ENCODE data around the gene PDE3A. TPM values are rescaled to one million over a fixed set of nuclear protein-coding genes. Genes with fewer than 3 reads are reported as not detected.
A peak's percentile ranks its signal among the peaks of the same experiment; 100 is the strongest.

PDE3A gene
- total RNA-seq, 6 experiments from 2014 or later: 0.79 to 2.4 (median 1.3) TPM

DNA sequence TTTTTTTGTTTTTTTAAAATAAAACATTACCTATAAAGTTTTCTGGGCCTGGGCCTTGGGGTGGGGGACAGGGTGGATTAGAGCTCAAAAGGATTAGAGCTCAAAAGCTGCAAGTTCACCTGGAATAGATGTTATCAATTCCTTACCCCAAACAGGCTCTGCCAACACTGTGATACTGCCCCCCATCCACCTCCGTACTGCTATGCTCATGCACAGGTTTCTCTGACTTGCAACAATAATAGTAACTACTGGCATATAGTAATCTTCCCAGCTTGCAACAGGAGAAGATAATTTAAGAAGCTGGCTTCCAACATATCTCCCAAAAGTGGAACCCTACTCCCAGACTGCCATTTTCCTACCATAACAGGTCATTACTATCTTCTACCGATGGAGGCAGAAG, 275.5 kb downstream of the PDE3A start:
- WGBS (ENCODE audit: insufficient coverage, low coverage, low lambda C conversion rate, missing lambda C conversion rate): 100% methylated on average over 2 of the region's 2 CpGs
- H3K27ac ChIP-seq: no peak overlapping the region
- intact Hi-C loops (cut with DNase I): no loop called here
- H3K27me3 ChIP-seq: no peaks in the 10 kb centered on the region
- no peaks in the 10 kb centered on the region for H3K9me3 ChIP-seq
- ATAC-seq (no peak), DNase-seq (no peak)
- no peaks in the 10 kb centered on the region for H3K4me1 ChIP-seq
- TF ChIP-seq, protein P1, sequence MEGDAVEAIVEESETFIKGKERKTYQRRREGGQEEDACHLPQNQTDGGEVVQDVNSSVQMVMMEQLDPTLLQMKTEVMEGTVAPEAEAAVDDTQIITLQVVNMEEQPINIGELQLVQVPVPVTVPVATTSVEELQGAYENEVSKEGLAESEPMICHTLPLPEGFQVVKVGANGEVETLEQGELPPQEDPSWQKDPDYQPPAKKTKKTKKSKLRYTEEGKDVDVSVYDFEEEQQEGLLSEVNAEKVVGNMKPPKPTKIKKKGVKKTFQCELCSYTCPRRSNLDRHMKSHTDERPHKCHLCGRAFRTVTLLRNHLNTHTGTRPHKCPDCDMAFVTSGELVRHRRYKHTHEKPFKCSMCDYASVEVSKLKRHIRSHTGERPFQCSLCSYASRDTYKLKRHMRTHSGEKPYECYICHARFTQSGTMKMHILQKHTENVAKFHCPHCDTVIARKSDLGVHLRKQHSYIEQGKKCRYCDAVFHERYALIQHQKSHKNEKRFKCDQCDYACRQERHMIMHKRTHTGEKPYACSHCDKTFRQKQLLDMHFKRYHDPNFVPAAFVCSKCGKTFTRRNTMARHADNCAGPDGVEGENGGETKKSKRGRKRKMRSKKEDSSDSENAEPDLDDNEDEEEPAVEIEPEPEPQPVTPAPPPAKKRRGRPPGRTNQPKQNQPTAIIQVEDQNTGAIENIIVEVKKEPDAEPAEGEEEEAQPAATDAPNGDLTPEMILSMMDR (IDR thresholded peaks at IDR 0.05): no peak
- TF ChIP-seq POLR2A (IDR thresholded peaks at IDR 0.05): no peak
- no peak overlapping the region for H3K4me3 ChIP-seq
- no peaks in the 10 kb centered on the region for H3K36me3 ChIP-seq

DNA sequence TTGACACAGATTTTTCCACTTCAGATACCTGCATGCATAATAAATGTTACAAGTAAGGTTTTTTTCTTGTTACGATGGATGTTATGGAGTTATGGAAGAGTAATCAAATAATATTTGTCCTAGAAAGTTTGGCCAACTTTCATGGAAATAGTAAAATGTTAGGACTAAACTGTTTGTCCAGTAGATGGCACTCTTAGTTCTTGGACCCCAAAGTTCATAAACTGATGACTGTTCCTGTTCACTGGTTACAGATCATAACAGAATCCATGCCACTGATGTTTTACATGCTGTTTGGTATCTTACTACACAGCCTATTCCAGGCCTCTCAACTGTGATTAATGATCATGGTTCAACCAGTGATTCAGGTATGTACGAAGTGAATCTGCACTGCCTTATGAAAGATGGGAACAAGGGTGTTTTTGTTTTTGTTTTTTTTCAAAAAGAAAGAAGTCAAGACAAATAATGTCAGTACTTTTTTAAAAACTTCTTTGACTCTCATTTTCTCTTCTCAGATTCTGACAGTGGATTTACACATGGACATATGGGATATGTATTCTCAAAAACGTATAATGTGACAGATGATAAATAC, 278.0 kb downstream of the PDE3A start:
- Histone ChIP-seq H3K4me1 (no peaks in the 10 kb centered on the region), H3K27ac (no peak overlapping the region), H3K27me3 (no peaks in the 10 kb centered on the region), H3K9me3 (no peaks in the 10 kb centered on the region), H3K36me3 (no peaks in the 10 kb centered on the region), H3K4me3 (no peak overlapping the region)
- 52% methylated on average over 3 of the region's 3 CpGs for WGBS (ENCODE audit: insufficient coverage, low coverage, low lambda C conversion rate, missing lambda C conversion rate)
- DNase-seq (no peak), ATAC-seq (peak; percentile 84 to 89 (median 87))
- TF ChIP-seq, protein P1 (IDR thresholded peaks at IDR 0.05): peak; percentile 47 to 70 (median 58)
- no peak for TF ChIP-seq POLR2A (IDR thresholded peaks at IDR 0.05)
- intact Hi-C loops (cut with DNase I): no loop called here

DNA sequence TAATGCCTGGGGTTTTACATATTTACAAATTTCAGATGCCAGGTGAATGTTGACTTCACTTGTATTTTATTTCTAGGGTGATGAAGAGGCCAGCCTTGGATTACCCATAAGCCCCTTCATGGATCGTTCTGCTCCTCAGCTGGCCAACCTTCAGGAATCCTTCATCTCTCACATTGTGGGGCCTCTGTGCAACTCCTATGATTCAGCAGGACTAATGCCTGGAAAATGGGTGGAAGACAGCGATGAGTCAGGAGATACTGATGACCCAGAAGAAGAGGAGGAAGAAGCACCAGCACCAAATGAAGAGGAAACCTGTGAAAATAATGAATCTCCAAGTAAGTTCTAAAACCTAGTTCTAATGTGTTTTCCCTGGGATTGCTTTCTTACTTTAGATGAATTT, 285.5 kb downstream of the PDE3A start:
- H3K9me3 ChIP-seq: no peaks in the 10 kb centered on the region
- H3K4me3 ChIP-seq: no peak overlapping the region
- H3K27ac ChIP-seq: no peak overlapping the region
- TF ChIP-seq POLR2A (IDR thresholded peaks at IDR 0.05): no peak
- TF ChIP-seq, protein P1 (IDR thresholded peaks at IDR 0.05): no peak
- H3K4me1 ChIP-seq: no peaks in the 10 kb centered on the region
- ATAC-seq (no peak), DNase-seq (no peak)
- H3K36me3 ChIP-seq: no peaks in the 10 kb centered on the region
- H3K27me3 ChIP-seq: no peaks in the 10 kb centered on the region
- intact Hi-C loops (cut with DNase I): no loop called here
- WGBS (ENCODE audit: insufficient coverage, low coverage, low lambda C conversion rate, missing lambda C conversion rate): 82% methylated on average over 2 of the region's 2 CpGs

DNA sequence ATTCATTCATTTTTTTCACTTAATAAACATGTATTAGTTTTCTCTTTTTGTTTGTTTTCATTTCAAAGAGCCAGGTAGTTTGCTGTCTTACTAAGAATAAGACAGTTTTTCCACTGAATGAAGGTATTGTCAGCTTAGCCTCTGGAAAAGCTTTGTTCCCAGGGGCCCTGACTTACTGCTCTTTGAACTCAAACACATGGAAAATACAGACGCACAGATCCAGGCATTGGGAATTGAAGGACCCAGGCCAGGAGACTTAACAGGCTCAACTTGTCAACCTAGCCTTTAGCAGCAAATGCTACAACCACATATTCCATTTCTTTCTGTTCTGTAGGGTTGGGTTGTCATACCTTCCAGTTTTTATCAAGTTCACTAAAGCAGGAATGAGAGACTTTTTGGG, 288.3 kb downstream of the PDE3A start:
- Histone ChIP-seq H3K9me3 (no peaks in the 10 kb centered on the region), H3K4me1 (no peaks in the 10 kb centered on the region), H3K36me3 (no peaks in the 10 kb centered on the region), H3K4me3 (no peak overlapping the region), H3K27me3 (no peaks in the 10 kb centered on the region), H3K27ac (no peak overlapping the region)
- intact Hi-C loops (cut with DNase I): no loop called here
- WGBS (ENCODE audit: insufficient coverage, low coverage, low lambda C conversion rate, missing lambda C conversion rate): 9% methylated on average over 1 of the region's 1 CpG
- ATAC-seq: peak in 1 of 4 donors; percentile 61
- TF ChIP-seq POLR2A (IDR thresholded peaks at IDR 0.05): no peak
- TF ChIP-seq, protein P1 (IDR thresholded peaks at IDR 0.05): no peak
- no peak for DNase-seq

DNA sequence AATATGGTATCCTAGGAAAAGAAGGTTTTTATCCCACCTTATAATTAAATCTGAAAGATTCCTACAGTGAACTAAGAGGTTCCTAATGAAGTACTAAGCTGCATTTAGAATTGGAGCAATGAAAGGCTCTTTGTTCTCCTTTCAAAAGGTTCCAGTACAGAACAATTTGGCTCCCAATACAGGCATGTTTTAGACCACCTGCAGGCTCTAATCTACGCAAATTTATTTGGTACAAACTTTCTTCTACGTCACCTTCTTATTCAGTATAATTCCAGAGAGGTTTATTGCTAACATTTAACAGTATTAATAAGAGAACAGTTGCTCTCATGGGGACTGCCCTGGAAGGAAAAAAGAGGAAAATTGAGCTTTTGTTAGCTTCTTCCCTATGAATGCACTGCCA, 289.2 kb downstream of the PDE3A start:
- H3K4me1 ChIP-seq: no peaks in the 10 kb centered on the region
- intact Hi-C loops (cut with DNase I): no loop called here
- no peak for DNase-seq
- no peaks in the 10 kb centered on the region for H3K36me3 ChIP-seq
- no peak for ATAC-seq
- no peaks in the 10 kb centered on the region for H3K9me3 ChIP-seq
- TF ChIP-seq, protein P1 (IDR thresholded peaks at IDR 0.05): no peak
- TF ChIP-seq POLR2A (IDR thresholded peaks at IDR 0.05): no peak
- H3K27me3 ChIP-seq: no peaks in the 10 kb centered on the region
- H3K27ac ChIP-seq: no peak overlapping the region
- H3K4me3 ChIP-seq: no peak overlapping the region
- 74% methylated on average over 2 of the region's 2 CpGs for WGBS (ENCODE audit: insufficient coverage, low coverage, low lambda C conversion rate, missing lambda C conversion rate)
